Stimulated activated CD4-positive, alpha-beta T cell treated with anti-CD3 and anti-CD28 coated beads, Interleukin-12 subunit alpha, Interleukin-12 subunit beta, amount 100 ng/mL, for 48 hours (primary cell): Measurements from ENCODE around the gene RAP1GAP.

ENCODE experiments used
- DNase-seq, 3 donors: peaks; one replicate each; pipeline ENCODE4 v3.0.0-alpha.2; 2020; ENCODE audit warnings: low read depth in 2 of 3, low spot score in 1 of 3

RAP1GAP gene

GRCh38 chr1:21669258-21670058 is at the start of gene RAP1GAP:
Gene RAP1GAP, minus strand, starts transcription at chr1:21669357. Its CDS starts 49,325 bp downstream, at chr1:21620032.
- no peak for DNase-seq

GRCh38 chr1:21716169-21716568 is 47.0 kb upstream of the RAP1GAP start:
- DNase-seq, result no peak

- DNase-seq, result no peak
Measured at GRCh38 chr1:21707891-21708290, 38.7 kb upstream of the RAP1GAP start.

- DNase-seq, result no peak
Measured at GRCh38 chr1:21707086-21707840, 38.1 kb upstream of the RAP1GAP start.

- DNase-seq, result no peak
Measured at GRCh38 chr1:21706151-21706835, 37.1 kb upstream of the RAP1GAP start.

GRCh38 chr1:21705303-21705980 is 36.3 kb upstream of the RAP1GAP start:
- no peak for DNase-seq

- no peak for DNase-seq
Measured at GRCh38 chr1:21704145-21704544, 35.0 kb upstream of the RAP1GAP start.

- no peak for DNase-seq
Measured at GRCh38 chr1:21703318-21703963, 34.3 kb upstream of the RAP1GAP start.

- DNase-seq, result no peak
Measured at GRCh38 chr1:21702780-21703179, 33.6 kb upstream of the RAP1GAP start.

GRCh38 chr1:21701401-21701800 is 32.2 kb upstream of the RAP1GAP start:
- DNase-seq, result no peak

- no peak for DNase-seq
Measured at GRCh38 chr1:21700094-21700493, 30.9 kb upstream of the RAP1GAP start.

- no peak for DNase-seq
Measured at GRCh38 chr1:21696931-21697330, 27.8 kb upstream of the RAP1GAP start.

GRCh38 chr1:21693732-21694131 is 24.6 kb upstream of the RAP1GAP start:
- no peak for DNase-seq

- DNase-seq, result no peak
Measured at GRCh38 chr1:21691739-21692138, 22.6 kb upstream of the RAP1GAP start.

- DNase-seq, result no peak
Measured at GRCh38 chr1:21689661-21690372, 20.7 kb upstream of the RAP1GAP start.

- DNase-seq, result no peak
Measured at GRCh38 chr1:21687081-21687529, 17.9 kb upstream of the RAP1GAP start.

- DNase-seq, result no peak
Measured at GRCh38 chr1:21685946-21686678, 17.0 kb upstream of the RAP1GAP start.

GRCh38 chr1:21681426-21681825 is 12.3 kb upstream of the RAP1GAP start:
- DNase-seq, result no peak

GRCh38 chr1:21680918-21681317 is 11.8 kb upstream of the RAP1GAP start:
- DNase-seq, result no peak
